ENCODE results near the gene MCTP1.

DNA sequence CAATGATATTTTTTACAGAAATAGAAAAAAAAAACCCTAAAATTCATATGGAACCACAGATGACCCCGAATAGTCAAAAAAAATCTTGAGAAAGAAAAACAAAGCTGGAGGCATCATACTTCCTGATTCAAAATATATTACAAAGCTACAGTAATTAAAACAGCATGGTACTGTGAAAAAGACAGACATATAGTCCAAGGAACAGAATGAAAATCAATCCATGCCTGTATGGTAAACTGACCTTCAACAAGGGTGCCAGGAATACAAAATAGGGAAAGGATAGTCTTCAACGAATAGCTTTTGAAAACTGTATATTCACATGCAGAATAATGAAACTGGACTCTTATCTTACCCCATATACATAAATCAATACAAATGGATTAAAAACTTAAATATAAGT is 307.5 kb downstream of the MCTP1 start:
- TF ChIP-seq, protein P1, sequence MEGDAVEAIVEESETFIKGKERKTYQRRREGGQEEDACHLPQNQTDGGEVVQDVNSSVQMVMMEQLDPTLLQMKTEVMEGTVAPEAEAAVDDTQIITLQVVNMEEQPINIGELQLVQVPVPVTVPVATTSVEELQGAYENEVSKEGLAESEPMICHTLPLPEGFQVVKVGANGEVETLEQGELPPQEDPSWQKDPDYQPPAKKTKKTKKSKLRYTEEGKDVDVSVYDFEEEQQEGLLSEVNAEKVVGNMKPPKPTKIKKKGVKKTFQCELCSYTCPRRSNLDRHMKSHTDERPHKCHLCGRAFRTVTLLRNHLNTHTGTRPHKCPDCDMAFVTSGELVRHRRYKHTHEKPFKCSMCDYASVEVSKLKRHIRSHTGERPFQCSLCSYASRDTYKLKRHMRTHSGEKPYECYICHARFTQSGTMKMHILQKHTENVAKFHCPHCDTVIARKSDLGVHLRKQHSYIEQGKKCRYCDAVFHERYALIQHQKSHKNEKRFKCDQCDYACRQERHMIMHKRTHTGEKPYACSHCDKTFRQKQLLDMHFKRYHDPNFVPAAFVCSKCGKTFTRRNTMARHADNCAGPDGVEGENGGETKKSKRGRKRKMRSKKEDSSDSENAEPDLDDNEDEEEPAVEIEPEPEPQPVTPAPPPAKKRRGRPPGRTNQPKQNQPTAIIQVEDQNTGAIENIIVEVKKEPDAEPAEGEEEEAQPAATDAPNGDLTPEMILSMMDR (IDR thresholded peaks at IDR 0.05; ENCODE audit: control extremely low read depth in 1 of 3, insufficient read depth in 1 of 3, low read depth in 1 of 3, low read length in 3 of 3) = no peak
- TF ChIP-seq POLR2A (IDR thresholded peaks at IDR 0.05; ENCODE audit: control extremely low read depth in 1 of 2, low read depth in 2 of 2, low read length in 2 of 2) (no peak), KDM1A (IDR thresholded peaks at IDR 0.05; ENCODE audit: borderline replicate concordance, low read length) (no peak), POLR2AphosphoS5 (IDR thresholded peaks at IDR 0.05; ENCODE audit: low read depth, low read length) (no peak), RAD21 (IDR thresholded peaks at IDR 0.05 in 1 of 2, conservative IDR thresholded peaks at IDR 0.05 in 1 of 2; ENCODE audit: low read depth in 2 of 2, low read length in 2 of 2) (no peak), BRCA1 (IDR thresholded peaks at IDR 0.05; ENCODE audit: low read depth, low read length) (no peak)

Data from H1 (cell line).